ENCODE data around the gene MITF.

The MITF gene

GRCh38 chr3:69750549-69750948 lies 11.3 kb downstream of the MITF start:
- CTCF ChIA-PET = no interaction called here
- no peak overlapping the region for H3K27ac ChIP-seq
- TF ChIP-seq CTCF (conservative IDR thresholded peaks at IDR 0.05; ENCODE audit: low read depth) = no peak
- POLR2A ChIA-PET (ENCODE audit: low non-redundant PET) = no interaction called here
- DNase-seq (ENCODE audit: low spot score) = no peak

- CTCF ChIA-PET = no interaction called here
- POLR2A ChIA-PET (ENCODE audit: low non-redundant PET) = no interaction called here
- DNase-seq (ENCODE audit: low spot score) = no peak
- TF ChIP-seq CTCF (conservative IDR thresholded peaks at IDR 0.05; ENCODE audit: low read depth) = no peak
- H3K27ac ChIP-seq = no peak overlapping the region
These were observed 11.8 kb downstream of the MITF start for GRCh38 chr3:69751074-69751476.

GRCh38 chr3:69752241-69752640 lies 13.0 kb downstream of the MITF start:
- DNase-seq (ENCODE audit: low spot score) = no peak
- ChIA-PET POLR2A (ENCODE audit: low non-redundant PET) (no interaction called here), CTCF (no interaction called here)
- no peak for TF ChIP-seq CTCF (conservative IDR thresholded peaks at IDR 0.05; ENCODE audit: low read depth)
- H3K27ac ChIP-seq = no peak overlapping the region

GRCh38 chr3:69753179-69753775 lies 14.0 kb downstream of the MITF start:
- POLR2A ChIA-PET (ENCODE audit: low non-redundant PET) = no interaction called here
- CTCF ChIA-PET = no interaction called here
- TF ChIP-seq CTCF (conservative IDR thresholded peaks at IDR 0.05; ENCODE audit: low read depth) = no peak
- no peak for DNase-seq (ENCODE audit: low spot score)
- H3K27ac ChIP-seq = no peak overlapping the region

GRCh38 chr3:69755795-69756194 lies 16.5 kb downstream of the MITF start:
- H3K27ac ChIP-seq = no peak overlapping the region
- DNase-seq (ENCODE audit: low spot score) = no peak
- no peak for TF ChIP-seq CTCF (conservative IDR thresholded peaks at IDR 0.05; ENCODE audit: low read depth)
- CTCF ChIA-PET = no interaction called here
- POLR2A ChIA-PET (ENCODE audit: low non-redundant PET) = no interaction called here

GRCh38 chr3:69761896-69762767 lies 22.9 kb downstream of the MITF start:
- ChIA-PET POLR2A (ENCODE audit: low non-redundant PET) (no interaction called here), CTCF (no interaction called here)
- DNase-seq (ENCODE audit: low spot score) = peak; percentile 29
- no peak for TF ChIP-seq CTCF (conservative IDR thresholded peaks at IDR 0.05; ENCODE audit: low read depth)
- no peak overlapping the region for H3K27ac ChIP-seq

All from RWPE1 (cell line).